ENCODE measurements around the gene XRN2. TPM values are rescaled to one million over a fixed set of nuclear protein-coding genes. Genes with fewer than 3 reads are reported as not detected.

Gene XRN2, protein sequence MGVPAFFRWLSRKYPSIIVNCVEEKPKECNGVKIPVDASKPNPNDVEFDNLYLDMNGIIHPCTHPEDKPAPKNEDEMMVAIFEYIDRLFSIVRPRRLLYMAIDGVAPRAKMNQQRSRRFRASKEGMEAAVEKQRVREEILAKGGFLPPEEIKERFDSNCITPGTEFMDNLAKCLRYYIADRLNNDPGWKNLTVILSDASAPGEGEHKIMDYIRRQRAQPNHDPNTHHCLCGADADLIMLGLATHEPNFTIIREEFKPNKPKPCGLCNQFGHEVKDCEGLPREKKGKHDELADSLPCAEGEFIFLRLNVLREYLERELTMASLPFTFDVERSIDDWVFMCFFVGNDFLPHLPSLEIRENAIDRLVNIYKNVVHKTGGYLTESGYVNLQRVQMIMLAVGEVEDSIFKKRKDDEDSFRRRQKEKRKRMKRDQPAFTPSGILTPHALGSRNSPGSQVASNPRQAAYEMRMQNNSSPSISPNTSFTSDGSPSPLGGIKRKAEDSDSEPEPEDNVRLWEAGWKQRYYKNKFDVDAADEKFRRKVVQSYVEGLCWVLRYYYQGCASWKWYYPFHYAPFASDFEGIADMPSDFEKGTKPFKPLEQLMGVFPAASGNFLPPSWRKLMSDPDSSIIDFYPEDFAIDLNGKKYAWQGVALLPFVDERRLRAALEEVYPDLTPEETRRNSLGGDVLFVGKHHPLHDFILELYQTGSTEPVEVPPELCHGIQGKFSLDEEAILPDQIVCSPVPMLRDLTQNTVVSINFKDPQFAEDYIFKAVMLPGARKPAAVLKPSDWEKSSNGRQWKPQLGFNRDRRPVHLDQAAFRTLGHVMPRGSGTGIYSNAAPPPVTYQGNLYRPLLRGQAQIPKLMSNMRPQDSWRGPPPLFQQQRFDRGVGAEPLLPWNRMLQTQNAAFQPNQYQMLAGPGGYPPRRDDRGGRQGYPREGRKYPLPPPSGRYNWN
- 61.0 TPM for polyA plus RNA-seq (2012; ENCODE audit: missing spikeins)

DNA sequence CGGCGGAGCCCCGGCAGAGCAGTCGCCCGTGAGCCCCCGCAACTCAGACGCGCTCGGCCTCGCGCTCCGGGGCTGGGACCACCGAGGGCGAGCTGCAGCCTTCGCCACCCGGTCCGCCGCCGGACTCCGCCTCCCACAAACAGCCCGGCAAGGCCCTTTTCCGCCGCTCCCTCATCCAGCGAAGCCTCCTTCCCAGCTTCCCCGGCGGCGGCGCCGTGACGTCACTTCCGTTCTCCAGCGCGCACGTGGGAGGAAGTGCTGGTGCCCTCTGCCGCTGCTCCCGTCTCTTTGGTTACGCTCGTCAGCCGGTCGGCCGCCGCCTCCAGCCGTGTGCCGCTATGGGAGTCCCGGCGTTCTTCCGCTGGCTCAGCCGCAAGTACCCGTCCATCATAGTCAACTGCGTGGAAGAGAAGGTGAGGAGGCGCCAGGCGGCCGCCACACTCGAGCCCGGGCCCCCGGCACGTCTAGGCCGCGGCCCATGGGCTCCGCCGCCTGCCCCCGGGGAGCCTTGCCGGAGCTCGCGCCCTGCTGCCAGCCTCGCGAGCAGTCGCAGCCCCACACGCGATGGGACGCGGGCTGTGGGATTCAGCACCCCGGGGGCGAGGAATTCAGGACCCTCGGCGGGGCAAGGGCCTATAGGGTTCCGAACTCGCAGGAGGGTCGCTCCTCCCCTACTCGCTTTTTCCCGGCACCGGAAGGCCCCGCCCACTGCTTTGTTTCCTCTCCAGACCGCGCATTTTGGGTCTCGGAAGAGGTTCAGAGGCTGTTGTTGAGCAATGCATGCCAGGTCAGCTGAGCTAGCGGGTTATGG lies at the start of gene XRN2:
TSS of gene XRN2 (plus strand) at position 271 of the 811 bp plus-strand sequence. CDS start at position 339, 68 bp downstream.
- peak; percentile 78 for DNase-seq (ENCODE audit: insufficient read length)
- TF ChIP-seq TAF1 (IDR thresholded peaks at IDR 0.05; ENCODE audit: borderline replicate concordance, low read depth, low read length) (peak; percentile 70; the same call in 1 of the 2 replicates), POLR2AphosphoS5 (IDR thresholded peaks at IDR 0.05; ENCODE audit: low read depth, low read length) (peak; percentile 92), POLR2A (IDR thresholded peaks at IDR 0.05; ENCODE audit: low read depth, low read length) (peak; percentile 96)
- FAIRE-seq = peak; percentile 100

DNA sequence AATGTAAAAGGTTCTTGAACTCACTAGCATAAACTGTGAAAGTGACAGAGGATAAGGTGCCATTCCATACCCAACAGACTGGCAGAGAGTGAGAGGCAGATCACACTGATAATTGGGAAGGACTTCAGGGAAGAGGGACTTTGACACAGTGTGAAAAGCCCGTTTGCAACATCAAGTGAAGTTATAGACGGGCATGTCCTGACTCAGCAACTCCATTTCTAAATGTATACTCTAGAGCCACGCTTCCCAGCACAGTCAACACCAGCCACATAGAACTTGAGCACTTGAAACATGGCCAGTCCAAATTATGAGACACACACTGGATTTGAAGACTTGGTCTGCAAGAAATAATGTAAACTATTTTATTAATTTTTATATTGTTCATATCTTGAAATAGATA lies 45.9 kb upstream of the XRN2 start:
- FAIRE-seq = peak; percentile 72
- TF ChIP-seq POLR2A (IDR thresholded peaks at IDR 0.05; ENCODE audit: low read depth, low read length) (no peak), TAF1 (IDR thresholded peaks at IDR 0.05; ENCODE audit: borderline replicate concordance, low read depth, low read length) (no peak), POLR2AphosphoS5 (IDR thresholded peaks at IDR 0.05; ENCODE audit: low read depth, low read length) (no peak)
- DNase-seq (ENCODE audit: insufficient read length) = no peak

DNA sequence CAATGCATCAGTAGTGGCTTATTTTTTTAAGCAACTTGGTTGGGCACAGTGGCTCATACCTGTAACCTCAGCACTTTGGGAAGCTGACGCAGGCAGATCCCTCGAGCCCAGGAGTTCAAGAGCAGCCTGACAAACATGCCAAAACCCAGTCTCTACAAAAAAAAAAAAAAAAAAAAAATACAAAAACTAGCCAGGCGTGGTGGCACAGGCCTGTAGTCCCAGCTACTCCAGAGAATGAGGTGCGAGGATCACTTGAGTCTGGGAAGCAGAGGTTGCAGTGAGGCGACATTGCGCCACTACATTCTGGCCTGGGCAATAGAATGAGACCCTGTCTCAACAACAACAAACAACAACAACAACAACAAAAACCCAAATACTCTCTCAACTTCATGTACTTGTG lies 44.7 kb upstream of the XRN2 start:
- FAIRE-seq = no peak
- TF ChIP-seq POLR2A (IDR thresholded peaks at IDR 0.05; ENCODE audit: low read depth, low read length) (no peak), TAF1 (IDR thresholded peaks at IDR 0.05; ENCODE audit: borderline replicate concordance, low read depth, low read length) (no peak), POLR2AphosphoS5 (IDR thresholded peaks at IDR 0.05; ENCODE audit: low read depth, low read length) (no peak)
- no peak for DNase-seq (ENCODE audit: insufficient read length)

DNA sequence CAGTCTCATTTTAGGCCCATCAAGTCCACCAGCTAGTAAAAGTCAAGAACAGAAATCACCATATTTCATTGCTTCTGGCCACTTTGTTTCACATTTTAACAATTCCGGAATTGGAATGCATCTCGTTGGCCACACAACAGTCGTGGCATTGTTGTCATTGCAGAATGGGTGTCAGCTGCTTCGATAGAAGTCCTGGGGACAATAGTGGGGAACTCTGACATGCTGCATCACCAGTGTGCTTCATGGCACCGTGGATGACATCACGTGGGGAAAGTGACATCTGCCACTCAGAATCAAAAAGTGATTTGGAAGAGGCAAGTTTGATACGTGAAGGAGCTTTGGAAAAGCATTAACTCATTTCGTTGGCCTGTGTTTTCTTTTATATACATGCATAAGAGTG lies 43.8 kb upstream of the XRN2 start:
- FAIRE-seq (no peak), DNase-seq (ENCODE audit: insufficient read length) (no peak)
- no peak for TF ChIP-seq POLR2AphosphoS5 (IDR thresholded peaks at IDR 0.05; ENCODE audit: low read depth, low read length)
- TF ChIP-seq TAF1 (IDR thresholded peaks at IDR 0.05; ENCODE audit: borderline replicate concordance, low read depth, low read length) = no peak
- TF ChIP-seq POLR2A (IDR thresholded peaks at IDR 0.05; ENCODE audit: low read depth, low read length) = no peak

DNA sequence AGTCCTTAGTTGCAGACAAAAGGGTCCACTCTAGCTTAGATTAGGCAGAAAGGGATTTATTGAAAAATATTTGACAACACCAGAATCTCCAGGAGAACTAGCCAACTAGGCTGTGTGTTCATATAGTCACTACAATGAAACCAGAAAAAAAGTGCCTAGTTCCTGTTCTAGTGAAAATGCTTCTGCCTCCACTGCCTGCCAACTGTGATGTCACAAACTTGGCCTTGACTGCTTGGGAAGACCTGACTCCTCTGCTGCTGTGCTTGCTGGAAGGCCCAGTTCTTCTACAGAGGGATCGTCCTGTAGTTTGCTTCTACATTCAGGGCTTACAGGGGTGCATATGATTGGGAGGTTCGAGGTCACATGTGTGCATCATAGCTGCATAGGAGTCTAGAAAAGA lies 40.3 kb upstream of the XRN2 start:
- TF ChIP-seq POLR2A (IDR thresholded peaks at IDR 0.05; ENCODE audit: low read depth, low read length) = no peak
- TF ChIP-seq TAF1 (IDR thresholded peaks at IDR 0.05; ENCODE audit: borderline replicate concordance, low read depth, low read length) = no peak
- no peak for TF ChIP-seq POLR2AphosphoS5 (IDR thresholded peaks at IDR 0.05; ENCODE audit: low read depth, low read length)

GRCh38 chr20:21265261-21266190 lies 37.6 kb upstream of the XRN2 start:
- FAIRE-seq = no peak
- TF ChIP-seq POLR2AphosphoS5 (IDR thresholded peaks at IDR 0.05; ENCODE audit: low read depth, low read length) (no peak), POLR2A (IDR thresholded peaks at IDR 0.05; ENCODE audit: low read depth, low read length) (no peak), TAF1 (IDR thresholded peaks at IDR 0.05; ENCODE audit: borderline replicate concordance, low read depth, low read length) (no peak)
- DNase-seq (ENCODE audit: insufficient read length) = no peak

More for the DNA sequence above, 40.3 kb upstream of the XRN2 start:
- DNase-seq (ENCODE audit: insufficient read length) = no peak
- no peak for FAIRE-seq

DNA sequence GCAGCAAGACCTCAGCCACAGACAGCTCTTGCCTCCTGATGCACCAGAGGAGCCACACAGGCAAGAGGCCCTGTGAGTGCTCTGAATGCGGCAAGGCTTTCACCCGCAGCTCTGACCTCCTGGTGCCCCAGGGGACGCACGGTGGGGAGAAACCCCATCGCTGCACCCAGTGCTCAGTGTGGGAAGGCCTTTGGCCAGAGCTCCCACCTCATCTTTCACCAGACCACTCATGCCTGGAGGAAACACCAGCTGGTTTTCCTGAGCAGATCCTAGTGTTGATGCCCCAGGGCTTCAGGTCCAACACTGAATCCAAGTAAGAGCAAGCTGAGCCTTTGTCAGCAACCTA lies 37.0 kb upstream of the XRN2 start:
- DNase-seq (ENCODE audit: insufficient read length) = no peak
- FAIRE-seq = no peak
- TF ChIP-seq POLR2AphosphoS5 (IDR thresholded peaks at IDR 0.05; ENCODE audit: low read depth, low read length) = no peak
- no peak for TF ChIP-seq TAF1 (IDR thresholded peaks at IDR 0.05; ENCODE audit: borderline replicate concordance, low read depth, low read length)
- TF ChIP-seq POLR2A (IDR thresholded peaks at IDR 0.05; ENCODE audit: low read depth, low read length) = no peak

GRCh38 chr20:21269772-21270171 lies 33.4 kb upstream of the XRN2 start:
- FAIRE-seq (no peak), DNase-seq (ENCODE audit: insufficient read length) (no peak)
- TF ChIP-seq POLR2AphosphoS5 (IDR thresholded peaks at IDR 0.05; ENCODE audit: low read depth, low read length) (no peak), TAF1 (IDR thresholded peaks at IDR 0.05; ENCODE audit: borderline replicate concordance, low read depth, low read length) (no peak), POLR2A (IDR thresholded peaks at IDR 0.05; ENCODE audit: low read depth, low read length) (no peak)

DNA sequence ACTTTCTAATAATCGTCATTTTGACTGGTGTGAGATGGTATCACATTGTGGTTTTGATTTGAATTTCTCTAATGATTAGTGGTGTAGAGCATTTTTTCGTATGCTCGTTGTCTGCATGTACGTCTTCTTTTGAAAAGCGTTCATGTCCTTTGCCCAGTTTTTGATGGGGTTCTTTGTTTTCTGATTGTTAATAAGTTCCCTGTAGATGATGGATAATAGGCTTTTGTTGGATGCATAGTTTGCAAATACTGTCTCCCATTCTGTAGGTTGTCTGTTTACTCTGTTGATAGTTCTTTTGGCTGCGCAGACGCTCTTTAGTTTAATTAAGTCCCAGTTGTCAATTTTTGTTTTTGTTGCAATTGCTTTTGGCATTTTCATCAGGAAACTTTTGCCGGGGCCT lies 32.3 kb upstream of the XRN2 start:
- DNase-seq (ENCODE audit: insufficient read length) (no peak), FAIRE-seq (peak; percentile 17)
- TF ChIP-seq TAF1 (IDR thresholded peaks at IDR 0.05; ENCODE audit: borderline replicate concordance, low read depth, low read length) (no peak), POLR2AphosphoS5 (IDR thresholded peaks at IDR 0.05; ENCODE audit: low read depth, low read length) (no peak), POLR2A (IDR thresholded peaks at IDR 0.05; ENCODE audit: low read depth, low read length) (no peak)

DNA sequence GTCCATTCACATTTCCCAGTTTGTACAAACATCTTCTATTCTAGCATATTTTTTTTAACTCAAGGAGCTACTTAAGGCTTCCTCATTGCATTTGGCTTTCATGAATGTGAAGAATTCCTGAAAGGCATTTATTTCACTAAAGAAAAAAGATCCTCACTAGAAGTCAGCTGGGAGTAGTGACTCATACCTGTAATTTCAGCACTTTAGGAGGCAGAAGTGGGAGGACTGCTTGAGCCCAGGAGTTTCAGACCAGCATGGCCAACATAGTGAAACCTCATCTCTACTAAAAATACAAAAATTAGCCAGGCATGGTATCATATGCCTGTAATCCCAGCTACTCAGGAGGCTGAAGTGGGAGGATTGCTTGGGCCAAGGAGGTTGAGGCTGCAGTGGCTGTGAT lies 30.9 kb upstream of the XRN2 start:
- TF ChIP-seq POLR2AphosphoS5 (IDR thresholded peaks at IDR 0.05; ENCODE audit: low read depth, low read length) (no peak), POLR2A (IDR thresholded peaks at IDR 0.05; ENCODE audit: low read depth, low read length) (no peak), TAF1 (IDR thresholded peaks at IDR 0.05; ENCODE audit: borderline replicate concordance, low read depth, low read length) (no peak)
- FAIRE-seq (peak; percentile 61), DNase-seq (ENCODE audit: insufficient read length) (no peak)
